C4-2B (cell line): ENCODE measurements around the gene CAMK1D.

ENCODE experiments used
- CTCF ChIP-seq: fragments of 450-650 bp; conservative IDR thresholded peaks from 2 replicates; pipeline ENCODE4 v1.5.1; 2017; ENCODE audit warnings: mild to moderate bottlenecking
- ZFX ChIP-seq: fragments of 450-650 bp; IDR thresholded peaks from 2 replicates; pipeline ENCODE4 v1.6.1; 2017

- TF ChIP-seq CTCF (no peak), ZFX (no peak)
Measured at GRCh38 chr10:12484002-12484918, 134.9 kb downstream of the CAMK1D start.
